MCF 10A (cell line): ENCODE measurements around the gene INTS11. TPM values are rescaled to one million over a fixed set of nuclear protein-coding genes. Genes with fewer than 3 reads are reported as not detected.

Experiments
- BruUV-seq: library from RNA; stranded (reverse); fragments of 400-500 nt; replicated peaks from 2 replicates; lab custom pipeline; 2021; lab: Mats Ljungman, UMichigan
- CTCF ChIA-PET: fragments of 300-600 bp; sonication (Branson Sonifier 250); formaldehyde crosslinking; extraction: SDS; loops from one replicate; lab custom pipeline; 2021; ENCODE audit warnings: antibody characterized with exemption, inconsistent platforms; lab: Yijun Ruan, JAX
- POLR2A ChIA-PET: fragments of 300-600, 350-650 bp; sonication (Branson Sonifier 250); formaldehyde crosslinking; extraction: SDS; loops from one replicate; lab custom pipeline; 2020; ENCODE audit warnings: antibody characterized with exemption, inconsistent platforms; lab: Yijun Ruan, JAX
- DNase-seq: peaks from one replicate; pipeline ENCODE4 v3.0.0-alpha.2; 2018; ENCODE audit not compliant: unreplicated experiment
- H3K27ac Mint-ChIP-seq: one replicate; pipeline ENCODE4 v1.8.0; 2022; ENCODE audit warnings: mild to moderate bottlenecking, low read depth, mixed read lengths; ENCODE audit not compliant: unreplicated experiment
- H3K27me3 Mint-ChIP-seq: one replicate; pipeline ENCODE4 v1.8.0; 2022; ENCODE audit warnings: mixed read lengths; ENCODE audit not compliant: insufficient read depth, unreplicated experiment
- H3K36me3 Mint-ChIP-seq: one replicate; pipeline ENCODE4 v1.8.0; 2022; ENCODE audit warnings: mild to moderate bottlenecking, moderate library complexity, mixed read lengths; ENCODE audit not compliant: insufficient read depth, unreplicated experiment
- H3K4me1 Mint-ChIP-seq: one replicate; pipeline ENCODE4 v1.8.0; 2022; ENCODE audit warnings: mixed read lengths; ENCODE audit not compliant: insufficient read depth, unreplicated experiment
- H3K4me3 Mint-ChIP-seq: one replicate; pipeline ENCODE4 v1.8.0; 2022; ENCODE audit warnings: mild to moderate bottlenecking, moderate library complexity, mixed read lengths; ENCODE audit not compliant: unreplicated experiment
- H3K9me3 Mint-ChIP-seq: one replicate; pipeline ENCODE4 v1.8.0; 2022; ENCODE audit warnings: mixed read lengths; ENCODE audit not compliant: unreplicated experiment
- CTCF ChIP-seq: fragments of 200-600 bp; IDR thresholded peaks from one replicate; pipeline ENCODE4 v1.8.0; 2022; ENCODE audit warnings: antibody characterized with exemption, mild to moderate bottlenecking; ENCODE audit not compliant: unreplicated experiment
- intact Hi-C: fragments of 100-400 bp; cut with micrococcal nuclease; formaldehyde crosslinking; loops from 2 replicates; pipeline ENCODE4 v1.14.1; 2022
- total RNA-seq: library from RNA; stranded (reverse); gene quantifications from 2 replicates; pipeline ENCODE4 v1.2.3, GENCODE V29; 2022

The INTS11 gene
- total RNA-seq, 1 experiment from 2014 or later: 122 TPM

- ChIA-PET POLR2A (no interaction called here), CTCF (interaction anchor here (0.8 kb wide), 1 partner anchor 13 kb away, joined by 3 read pairs; no protein-coding TSS in a partner anchor)
- H3K36me3 Mint-ChIP-seq: peaks cover 2% of the 10 kb centered on the region
- DNase-seq: no peak
- H3K4me3 Mint-ChIP-seq: no peak overlapping the region
- no TSS peak for BruUV-seq
- peaks cover 9% of the 10 kb centered on the region for H3K4me1 Mint-ChIP-seq
- no peak overlapping the region for H3K27ac Mint-ChIP-seq
- no peak for TF ChIP-seq CTCF
- H3K9me3 Mint-ChIP-seq: no peaks in the 10 kb centered on the region
- H3K27me3 Mint-ChIP-seq: no peaks in the 10 kb centered on the region
- intact Hi-C loops: no loop called here
Observed at GRCh38 chr1:1359664-1360468, 35.4 kb upstream of the INTS11 start.

- POLR2A ChIA-PET: interaction anchor here (0.6 kb wide), 1 partner anchor 305 kb away, joined by 3 read pairs; no protein-coding TSS in a partner anchor
- H3K36me3 Mint-ChIP-seq: peaks cover 5% of the 10 kb centered on the region
Observed at GRCh38 chr1:1359308-1359663, 34.8 kb upstream of the INTS11 start.

GRCh38 chr1:1358433-1359271 is 34.2 kb upstream of the INTS11 start, which contains the start of gene MXRA8:
MXRA8 (minus strand) TSS chr1:1358555; CDS start chr1:1358504, 51 bp downstream.
- H3K4me1 Mint-ChIP-seq: peaks cover 9% of the 10 kb centered on the region
- H3K9me3 Mint-ChIP-seq: no peaks in the 10 kb centered on the region
- H3K27me3 Mint-ChIP-seq: no peaks in the 10 kb centered on the region
- CTCF ChIA-PET: interaction anchor here (1.1 kb wide), 1 partner anchor 14 kb away, joined by 3 read pairs; no protein-coding TSS in a partner anchor
- no TSS peak for BruUV-seq
- H3K4me3 Mint-ChIP-seq: no peak within 1 kb of the TSS
- no peak within 1 kb of the TSS for H3K27ac Mint-ChIP-seq
- TF ChIP-seq CTCF: no peak
- intact Hi-C loops: no loop called here
- POLR2A ChIA-PET: interaction anchor here (0.6 kb wide), 1 partner anchor 305 kb away, joined by 3 read pairs; no protein-coding TSS in a partner anchor
- DNase-seq: no peak
- peaks cover 5% of the 10 kb centered on the region for H3K36me3 Mint-ChIP-seq

More at GRCh38 chr1:1359308-1359663, 34.8 kb upstream of the INTS11 start:
- no peak for DNase-seq
- Mint-ChIP-seq H3K9me3 (no peaks in the 10 kb centered on the region), H3K27ac (no peak overlapping the region), H3K4me1 (peaks cover 9% of the 10 kb centered on the region), H3K27me3 (no peaks in the 10 kb centered on the region), H3K4me3 (no peak overlapping the region)
- CTCF ChIA-PET: no interaction called here
- BruUV-seq: no TSS peak
- no peak for TF ChIP-seq CTCF
- intact Hi-C loops: no loop called here
